Esophagus squamous epithelium (tissue), 4 donors: Measurements from ENCODE around the gene CCNB1IP1.

Experiments
- CTCF ChIP-seq, 6 experiments: fragments of 450-650 bp in 4 of 6; fragments of 200-600 bp in 2 of 6; sonication (generic) in 2 of 6; IDR thresholded peaks; one replicate each; pipeline ENCODE4 v1.5.1; 2016 to 2019; ENCODE audit warnings: antibody characterized with exemption in 6 of 6, mild to moderate bottlenecking in 4 of 6, moderate library complexity in 4 of 6
- POLR2A ChIP-seq, 4 donors: fragments of 450-650 bp; IDR thresholded peaks; one replicate each; pipeline ENCODE4 v1.6.1; 2017; ENCODE audit warnings: antibody characterized with exemption in 4 of 4, mild to moderate bottlenecking in 4 of 4, moderate library complexity in 3 of 4

- TF ChIP-seq POLR2A (IDR thresholded peaks at IDR 0.05) (no peak), CTCF (IDR thresholded peaks at IDR 0.05) (no peak)
Observed at GRCh38 chr14:20262642-20263128, 70.4 kb downstream of the CCNB1IP1 start.
